ENCODE results near the gene ALG1L2.
A peak's percentile ranks its signal among the peaks of the same experiment; 100 is the strongest.
"Not testable (repeated sequence)": the region's sequence is repeated elsewhere in the genome, so short reads cannot be mapped to it uniquely, and the experiment has no call there.

ALG1L2 gene

DNA sequence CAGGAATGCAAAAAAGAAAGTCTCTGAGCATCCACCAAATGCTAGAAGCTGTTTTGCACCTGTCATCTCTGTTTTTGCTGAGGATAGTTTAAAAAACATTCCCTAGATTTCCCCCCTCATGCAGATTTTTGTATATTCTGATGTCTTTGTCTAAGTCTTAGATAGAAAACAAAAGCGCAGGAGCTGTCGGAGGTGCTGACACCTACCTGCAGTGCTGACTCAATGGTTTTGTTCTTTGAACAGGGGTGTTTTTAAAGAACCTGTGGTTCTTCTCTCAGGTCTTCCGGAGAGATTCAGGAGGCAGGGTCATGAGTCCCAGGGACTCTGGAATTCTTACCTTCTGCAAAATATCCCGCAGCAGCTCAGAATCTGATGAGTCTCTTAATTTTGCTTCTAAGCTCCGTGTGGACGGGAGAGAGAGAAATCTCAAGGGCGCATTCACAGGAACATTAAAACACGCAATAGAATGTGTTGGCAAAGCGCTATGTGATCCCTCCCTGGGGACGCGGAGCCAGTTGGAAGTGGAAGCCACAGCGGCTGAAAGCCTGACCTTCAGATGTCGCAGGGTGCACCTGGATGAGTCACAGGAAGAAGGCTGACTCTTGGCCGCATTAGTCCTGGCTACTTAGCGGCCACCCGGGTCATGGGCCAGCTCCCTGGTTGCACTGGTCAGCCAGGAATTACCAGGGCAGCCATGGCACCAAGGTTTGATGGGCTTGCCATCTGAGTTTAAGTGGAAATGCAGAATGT, 27.4 kb downstream of the ALG1L2 start:
- H3K9me3 Mint-ChIP-seq, H3K4me3 Mint-ChIP-seq, H3K27ac Mint-ChIP-seq, H3K27me3 Mint-ChIP-seq, ATAC-seq, H3K36me3 Mint-ChIP-seq: not testable (repeated sequence)
- peaks cover 38% of the 10 kb centered on the region for H3K4me1 Mint-ChIP-seq

DNA sequence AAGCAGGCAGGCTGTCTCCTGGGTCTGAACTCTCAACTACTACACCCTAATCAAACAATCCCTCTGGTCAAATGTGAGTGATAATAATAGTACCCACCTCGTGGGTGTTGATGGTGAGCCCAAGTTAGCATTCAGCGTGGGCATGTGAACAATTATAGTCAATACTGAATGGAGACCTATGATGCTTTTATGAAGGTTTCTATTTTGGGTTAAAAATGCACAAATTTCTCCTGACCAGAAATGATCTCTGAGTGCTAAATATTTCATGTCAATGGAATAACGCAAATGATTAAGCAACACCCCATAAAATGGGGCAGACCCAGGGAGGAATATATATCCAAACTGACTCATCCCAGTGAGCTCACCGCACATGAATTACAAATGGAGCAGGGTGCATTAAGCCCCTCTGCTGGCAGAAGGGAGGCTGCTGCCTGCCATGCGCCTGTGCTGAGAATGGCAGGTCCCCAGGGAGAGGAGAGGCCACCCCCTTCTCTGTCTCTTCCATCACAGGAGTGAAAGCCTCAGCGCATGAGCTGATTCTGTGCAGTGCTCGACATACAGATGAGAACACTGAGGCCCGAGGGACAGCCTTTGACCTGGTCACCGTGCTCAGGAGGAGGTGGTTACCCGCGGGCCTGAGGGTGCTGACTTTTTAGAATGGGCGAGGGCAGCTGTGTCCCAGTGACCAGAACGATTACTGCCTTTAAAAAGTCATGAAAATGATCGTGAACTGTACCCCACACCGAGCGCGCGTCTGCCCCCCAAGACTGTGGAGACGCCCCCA, 28.9 kb downstream of the ALG1L2 start:
- peak overlapping the region; percentile 94 for H3K27ac Mint-ChIP-seq
- not testable (repeated sequence) for ATAC-seq, H3K9me3 Mint-ChIP-seq

DNA sequence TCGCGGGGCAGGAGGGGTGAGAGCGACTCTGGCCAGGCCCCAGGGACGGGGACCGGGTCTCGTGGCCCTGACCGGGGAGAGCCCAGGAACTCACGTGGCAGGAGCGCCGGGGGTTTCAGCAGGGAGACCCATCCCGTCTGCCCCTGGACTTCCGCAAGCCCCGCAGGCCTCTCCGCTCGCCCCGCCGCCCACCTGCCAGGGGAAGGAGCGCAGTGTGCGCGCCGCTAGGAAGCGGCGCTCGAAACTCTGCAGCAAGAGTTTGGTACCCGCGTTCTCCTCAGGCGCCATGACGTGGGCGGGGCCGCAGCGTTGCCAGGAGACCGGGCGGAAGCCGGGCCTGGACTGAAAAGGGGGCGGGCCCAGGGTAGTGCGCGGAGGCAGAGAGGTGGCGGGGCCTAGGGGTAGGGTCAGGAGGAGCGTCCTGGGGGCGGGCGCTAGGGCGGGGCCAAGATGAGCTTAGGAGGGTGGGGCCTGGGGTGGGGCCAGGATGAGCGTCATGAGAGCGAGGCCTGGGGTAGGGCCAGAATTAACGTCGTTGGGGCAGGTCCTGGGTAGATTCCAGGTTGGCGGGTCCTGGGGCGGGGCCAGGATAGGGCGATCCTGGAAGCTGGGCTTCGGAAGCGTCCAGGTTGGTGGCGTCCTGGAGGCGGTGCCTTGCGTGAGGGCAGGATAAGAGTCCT, 29.7 kb downstream of the ALG1L2 start:
- peak; percentile 100 for ATAC-seq
- Mint-ChIP-seq H3K27ac (peak overlapping the region; percentile 94), H3K4me1 (peaks cover 32% of the 10 kb centered on the region), H3K36me3 (peaks cover 5% of the 10 kb centered on the region), H3K9me3 (no peaks in the 10 kb centered on the region), H3K27me3 (no peaks in the 10 kb centered on the region), H3K4me3 (peak overlapping the region; percentile 97)

More for the DNA sequence above, 28.9 kb downstream of the ALG1L2 start:
- not testable (repeated sequence) for H3K27me3 Mint-ChIP-seq, H3K36me3 Mint-ChIP-seq
- H3K4me3 Mint-ChIP-seq, result peak overlapping the region; percentile 97
- H3K4me1 Mint-ChIP-seq, result peaks cover 37% of the 10 kb centered on the region

DNA sequence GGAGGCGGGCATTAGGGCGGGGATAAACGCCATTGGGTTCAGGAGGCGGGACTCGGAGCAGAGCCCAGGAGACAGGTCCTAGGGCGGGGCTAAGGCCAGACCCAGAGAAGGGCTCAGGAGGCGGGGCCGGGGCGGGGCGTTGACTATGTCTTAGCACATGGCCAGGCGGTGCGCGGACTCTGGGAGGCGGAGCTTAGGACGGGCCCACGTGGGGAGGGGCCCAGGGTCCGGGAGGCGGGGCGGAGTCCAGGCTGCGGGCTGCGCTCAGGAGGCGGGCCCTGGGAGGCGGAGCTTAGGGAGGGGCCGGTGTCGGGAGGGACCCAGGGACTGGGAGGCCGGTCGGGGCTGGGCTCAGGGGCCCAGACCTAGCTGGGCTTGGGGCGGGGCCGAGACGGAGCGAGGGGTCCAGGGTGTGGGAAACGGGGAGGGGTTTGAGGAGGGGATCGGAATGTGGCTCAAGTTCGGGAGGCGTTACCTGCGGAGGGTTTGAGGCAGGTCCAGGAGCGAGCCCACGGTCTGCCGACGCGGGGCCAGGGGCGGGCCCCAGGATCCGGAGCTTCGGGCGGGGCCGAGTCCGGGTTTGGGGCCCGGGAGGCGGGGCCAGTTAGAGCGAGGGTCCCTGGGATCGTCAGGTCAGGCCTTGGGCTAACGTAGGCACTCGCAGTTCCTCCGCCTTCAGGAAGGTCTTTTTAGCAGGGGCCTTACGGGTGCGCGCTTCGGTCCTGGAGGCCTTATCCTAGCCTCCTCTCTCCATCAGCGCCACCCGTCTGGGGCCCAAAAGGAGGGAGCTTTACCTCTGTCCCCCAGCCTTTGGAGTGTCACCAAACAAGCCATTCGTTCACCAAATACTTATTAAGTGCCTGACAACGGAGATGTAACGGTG, 30.5 kb downstream of the ALG1L2 start:
- H3K27me3 Mint-ChIP-seq, H3K36me3 Mint-ChIP-seq, H3K9me3 Mint-ChIP-seq: not testable (repeated sequence)
- Mint-ChIP-seq H3K27ac (peak overlapping the region; percentile 94), H3K4me3 (peak overlapping the region; percentile 97), H3K4me1 (peaks cover 32% of the 10 kb centered on the region)
- peak; percentile 68 for ATAC-seq

DNA sequence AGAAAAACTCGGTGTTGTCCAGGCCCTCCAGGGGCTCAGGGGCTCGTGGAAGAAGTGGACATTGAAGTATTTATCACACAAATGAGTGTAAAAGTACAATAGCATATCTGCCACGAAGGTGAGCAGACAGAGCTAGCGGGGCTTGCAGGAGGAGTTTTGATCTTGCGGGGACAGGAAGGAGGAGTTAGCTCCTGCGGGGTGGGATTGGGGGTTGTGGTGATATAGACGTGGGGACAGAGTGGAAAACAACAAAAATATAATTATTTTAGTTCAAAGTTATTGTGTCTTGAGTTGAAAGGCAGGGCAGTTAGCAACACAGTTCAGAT, 31.1 kb downstream of the ALG1L2 start:
- peak overlapping the region; percentile 97 for H3K4me3 Mint-ChIP-seq
- not testable (repeated sequence) for H3K9me3 Mint-ChIP-seq, H3K27me3 Mint-ChIP-seq, ATAC-seq, H3K36me3 Mint-ChIP-seq
- H3K27ac Mint-ChIP-seq, result peak overlapping the region; percentile 94
- peaks cover 26% of the 10 kb centered on the region for H3K4me1 Mint-ChIP-seq

DNA sequence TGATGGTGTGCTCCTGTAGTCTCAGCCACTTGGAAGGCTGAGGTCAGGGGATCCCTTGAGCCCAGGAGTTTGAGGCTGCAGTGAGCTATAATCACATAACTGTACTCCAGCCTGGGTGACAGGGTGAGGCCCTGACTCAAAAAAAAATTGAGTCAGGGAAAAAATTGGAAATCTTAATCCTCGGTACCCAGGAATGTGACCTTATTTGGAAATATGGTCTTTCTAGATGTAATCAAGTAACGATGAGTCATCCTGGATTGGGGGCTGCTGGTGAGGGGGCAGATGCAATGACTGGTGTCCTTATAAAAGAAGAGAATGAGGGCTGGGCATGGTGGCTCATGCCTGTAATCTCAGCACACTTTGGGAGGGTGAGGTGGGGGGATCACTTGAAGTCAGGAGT, 33.8 kb downstream of the ALG1L2 start:
- H3K36me3 Mint-ChIP-seq, ATAC-seq, H3K27me3 Mint-ChIP-seq, H3K4me3 Mint-ChIP-seq, H3K27ac Mint-ChIP-seq, H3K9me3 Mint-ChIP-seq: not testable (repeated sequence)
- H3K4me1 Mint-ChIP-seq, result peaks cover 14% of the 10 kb centered on the region

DNA sequence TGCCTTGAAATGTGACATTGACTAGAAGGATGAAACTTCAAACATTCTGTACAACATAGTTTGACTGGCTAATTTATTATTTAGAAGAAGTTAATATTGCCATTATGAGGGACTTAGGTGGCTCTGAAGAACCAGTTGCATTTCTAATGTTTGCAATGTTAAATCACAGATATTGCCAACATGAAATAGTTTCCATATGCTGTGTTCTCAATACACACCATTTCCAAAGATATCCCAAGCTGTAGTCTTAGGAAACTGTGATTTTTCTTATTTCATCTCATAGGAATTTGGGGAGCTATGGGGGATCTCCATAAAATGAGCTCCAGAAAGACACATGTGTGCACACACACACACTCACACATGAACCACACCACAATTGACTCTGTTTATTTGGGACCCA, 36.3 kb downstream of the ALG1L2 start:
- Mint-ChIP-seq H3K4me3 (no peak overlapping the region), H3K27ac (no peak overlapping the region), H3K4me1 (peaks cover under 1% of the 10 kb centered on the region), H3K27me3 (no peaks in the 10 kb centered on the region), H3K9me3 (no peaks in the 10 kb centered on the region), H3K36me3 (peaks cover 6% of the 10 kb centered on the region)
- ATAC-seq, result no peak

DNA sequence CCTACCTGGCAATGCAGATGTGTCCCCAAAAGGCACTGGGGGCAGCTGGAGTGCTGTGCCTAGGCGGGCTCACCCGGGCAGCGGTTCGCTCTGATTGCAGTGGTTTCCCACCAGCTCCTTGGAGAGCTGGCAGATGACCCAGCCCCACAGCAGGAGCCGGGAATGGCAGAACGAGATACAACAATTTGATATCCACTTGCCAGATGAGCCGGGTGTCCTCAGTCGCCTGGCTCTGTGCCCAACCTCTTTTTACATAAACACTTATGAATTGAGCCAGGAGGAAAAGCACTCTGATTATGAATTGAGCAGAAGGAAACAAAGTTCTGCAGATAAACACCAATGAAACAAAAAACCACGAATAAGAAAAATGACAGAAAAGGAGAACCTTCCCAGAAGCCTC, 38.2 kb downstream of the ALG1L2 start:
- ATAC-seq, H3K36me3 Mint-ChIP-seq, H3K27ac Mint-ChIP-seq: not testable (repeated sequence)

DNA sequence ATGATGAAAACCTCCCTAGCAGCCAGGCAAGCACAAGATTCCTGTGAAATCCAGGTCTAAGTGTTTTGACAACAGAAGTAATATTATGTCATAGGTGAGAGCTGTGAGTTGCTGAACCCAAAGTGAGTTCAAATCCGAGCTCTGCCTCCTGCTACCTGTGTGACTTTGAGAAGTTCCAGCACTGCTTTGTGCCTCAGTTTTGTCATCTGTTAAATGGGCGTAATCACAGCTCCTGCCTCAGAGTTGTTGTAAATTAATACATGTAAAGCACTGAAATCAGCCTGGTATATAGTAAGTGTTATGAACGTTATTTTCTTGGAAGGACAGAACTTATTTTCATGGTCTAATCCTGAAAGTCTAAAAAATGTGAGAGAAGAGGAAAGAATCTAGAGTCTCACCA, 38.7 kb downstream of the ALG1L2 start:
- not testable (repeated sequence) for H3K4me1 Mint-ChIP-seq

More for the DNA sequence above, 38.2 kb downstream of the ALG1L2 start:
- H3K27me3 Mint-ChIP-seq, H3K9me3 Mint-ChIP-seq, H3K4me1 Mint-ChIP-seq, H3K4me3 Mint-ChIP-seq: not testable (repeated sequence)

DNA sequence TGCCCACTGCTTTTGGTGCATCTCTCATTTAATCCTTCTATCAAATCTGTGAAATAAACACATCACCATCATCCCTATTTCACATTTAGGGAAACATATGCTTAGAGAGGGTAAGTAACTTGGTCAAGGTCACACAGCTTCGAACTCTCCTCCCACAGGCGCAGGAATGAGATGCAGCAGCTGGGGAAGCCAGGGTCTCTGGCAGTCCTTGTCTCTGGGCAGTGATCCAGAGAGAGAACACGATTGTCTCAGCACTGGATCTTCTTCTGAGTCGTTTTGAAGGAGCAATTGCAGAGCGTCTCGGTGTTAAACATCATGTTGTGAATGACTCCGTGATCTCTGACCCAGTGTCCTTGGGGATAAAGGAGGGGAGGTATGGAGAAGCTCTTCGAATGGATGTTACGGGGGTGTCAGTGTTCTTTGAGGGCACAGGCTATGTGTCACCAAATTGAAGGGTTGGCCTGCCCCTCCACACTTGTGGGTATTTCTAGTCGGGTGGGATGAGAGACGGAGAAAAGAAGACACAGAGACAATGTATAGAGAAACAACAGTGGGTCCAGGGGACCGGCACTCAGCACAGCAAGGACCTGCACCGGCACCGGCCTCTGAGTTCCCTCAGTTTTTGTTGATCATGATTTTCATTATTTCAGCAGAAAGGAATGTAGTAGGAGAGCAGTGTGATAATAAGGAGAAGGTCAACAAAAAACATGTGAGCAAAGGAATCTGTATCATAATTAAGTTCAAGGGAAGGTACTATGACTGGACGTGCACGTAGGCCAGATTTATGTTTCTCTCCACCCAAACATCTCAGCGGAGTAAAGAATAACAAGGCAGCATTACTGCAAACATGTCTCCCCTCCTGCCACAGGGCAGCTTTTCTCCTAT, 41.5 kb downstream of the ALG1L2 start:
- H3K36me3 Mint-ChIP-seq, H3K4me3 Mint-ChIP-seq, ATAC-seq, H3K27ac Mint-ChIP-seq, H3K9me3 Mint-ChIP-seq, H3K4me1 Mint-ChIP-seq, H3K27me3 Mint-ChIP-seq: not testable (repeated sequence)

More for the DNA sequence above, 38.7 kb downstream of the ALG1L2 start:
- ATAC-seq, H3K36me3 Mint-ChIP-seq, H3K27ac Mint-ChIP-seq, H3K4me3 Mint-ChIP-seq, H3K9me3 Mint-ChIP-seq, H3K27me3 Mint-ChIP-seq: not testable (repeated sequence)

DNA sequence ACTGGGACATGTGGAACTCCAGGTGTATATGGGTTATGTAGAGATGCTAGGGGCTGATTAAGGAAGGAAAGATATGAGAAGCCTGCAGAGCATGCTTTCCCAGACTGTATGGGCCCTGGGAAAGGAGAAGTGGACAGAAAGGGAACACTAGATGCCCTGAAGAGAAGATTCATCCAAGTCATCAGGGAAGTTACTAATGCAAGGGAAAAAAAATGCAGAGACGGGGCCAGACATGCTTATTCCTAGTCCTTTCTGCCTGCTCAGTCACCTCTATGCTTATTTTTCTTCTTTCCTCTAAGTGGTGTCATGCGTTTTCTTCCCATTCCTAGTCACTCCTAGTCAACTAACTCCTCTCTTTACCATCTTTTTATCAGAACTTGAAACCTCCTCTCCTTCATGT, 43.8 kb downstream of the ALG1L2 start:
- not testable (repeated sequence) for H3K27ac Mint-ChIP-seq, H3K27me3 Mint-ChIP-seq, H3K4me1 Mint-ChIP-seq, H3K36me3 Mint-ChIP-seq, H3K9me3 Mint-ChIP-seq, ATAC-seq, H3K4me3 Mint-ChIP-seq

DNA sequence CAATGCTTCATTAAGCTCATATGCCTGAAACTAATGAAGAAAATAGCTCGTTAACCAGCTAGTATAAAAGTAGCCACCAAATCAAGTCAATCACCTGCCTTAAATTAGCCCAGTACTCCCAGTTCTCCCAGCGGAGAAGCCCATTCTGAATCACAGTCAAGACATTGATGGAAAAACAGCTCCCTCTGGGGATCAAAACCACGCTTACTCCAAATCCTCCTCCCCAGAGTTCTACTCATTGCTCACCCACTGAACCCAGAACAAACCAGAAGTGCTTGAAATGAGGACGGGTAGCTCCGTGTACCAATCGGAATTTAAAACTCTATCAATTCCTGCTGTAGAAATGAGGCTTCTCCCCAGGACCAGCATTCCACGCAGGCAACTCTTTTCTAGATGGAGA, 54.7 kb downstream of the ALG1L2 start:
- H3K36me3 Mint-ChIP-seq, H3K27me3 Mint-ChIP-seq, H3K9me3 Mint-ChIP-seq, H3K27ac Mint-ChIP-seq, H3K4me1 Mint-ChIP-seq, ATAC-seq, H3K4me3 Mint-ChIP-seq: not testable (repeated sequence)

DNA sequence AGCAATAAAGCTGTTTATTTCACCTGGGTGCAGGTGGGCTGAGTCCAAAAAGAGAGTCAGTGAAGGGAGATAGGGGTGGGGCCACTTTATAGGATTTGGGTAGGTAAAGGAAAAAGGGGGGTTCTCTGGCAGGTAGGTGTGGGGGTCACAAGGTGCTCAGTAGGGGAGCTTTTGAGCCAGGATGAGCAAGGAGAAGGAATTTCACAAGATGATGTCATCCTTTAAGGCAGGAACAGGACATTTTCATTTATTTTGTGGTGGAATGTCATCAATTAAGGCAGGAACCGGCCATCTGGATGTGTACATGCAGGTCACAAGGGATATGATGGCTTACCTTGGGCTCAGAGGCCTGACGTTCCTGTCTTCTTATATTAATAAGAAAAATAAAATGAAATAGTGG, 56.1 kb downstream of the ALG1L2 start:
- H3K4me3 Mint-ChIP-seq, H3K4me1 Mint-ChIP-seq, H3K27me3 Mint-ChIP-seq, H3K9me3 Mint-ChIP-seq, ATAC-seq, H3K27ac Mint-ChIP-seq, H3K36me3 Mint-ChIP-seq: not testable (repeated sequence)

DNA sequence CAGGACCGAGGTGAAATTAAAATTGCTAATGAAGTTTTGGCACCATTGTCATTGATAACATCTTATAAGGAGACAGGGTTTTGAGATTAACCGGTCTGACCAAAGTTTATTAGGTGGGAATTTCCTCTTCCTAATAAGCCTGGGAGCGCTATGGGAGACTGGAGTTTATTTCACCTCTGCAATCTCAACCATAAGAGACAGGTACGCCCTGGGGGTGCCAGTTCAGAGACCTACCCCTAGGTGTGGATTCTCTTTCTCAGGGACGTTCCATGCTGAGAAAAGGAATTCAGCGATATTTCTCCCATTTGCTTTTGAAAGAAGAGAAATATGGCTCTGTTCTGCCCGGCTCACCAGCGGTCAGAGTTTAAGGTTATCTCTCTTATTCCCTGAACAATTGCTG, 57.4 kb downstream of the ALG1L2 start:
- not testable (repeated sequence) for H3K9me3 Mint-ChIP-seq, H3K36me3 Mint-ChIP-seq, H3K4me1 Mint-ChIP-seq, H3K27ac Mint-ChIP-seq, H3K27me3 Mint-ChIP-seq, H3K4me3 Mint-ChIP-seq, ATAC-seq
